ENCODE data around the gene DERA. TPM values are rescaled to one million over a fixed set of nuclear protein-coding genes. Genes with fewer than 3 reads are reported as not detected.

Gene DERA
- total RNA-seq, 1 donor from 2014 or later: 21.4 TPM

DNA sequence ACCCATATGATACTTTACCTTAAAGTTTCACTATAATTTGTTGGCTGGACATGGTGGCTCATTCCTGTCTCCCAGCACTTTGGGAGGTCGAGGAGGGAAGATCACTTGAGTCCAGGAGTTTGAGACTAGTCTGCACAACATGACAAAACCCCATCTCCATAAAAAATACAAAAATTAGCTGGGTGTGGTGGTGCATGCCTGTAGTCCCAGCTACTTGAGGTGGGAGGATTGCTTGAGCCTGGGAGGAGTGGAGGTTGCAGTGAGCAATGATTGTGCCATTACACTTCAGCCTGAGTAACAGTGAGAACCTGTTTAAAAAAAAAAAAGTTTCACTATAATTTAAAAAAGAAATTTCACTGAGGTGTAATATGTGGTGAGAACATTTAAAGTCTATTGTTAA, 21.2 kb downstream of the DERA start:
- DNase-seq (ENCODE audit: extremely low spot score in 2 of 2): no peak
- Histone ChIP-seq H3K27ac (no peak overlapping the region), H3K27me3 (no peaks in the 10 kb centered on the region), H3K4me1 (peaks cover 14% of the 10 kb centered on the region), H3K4me3 (no peak overlapping the region), H3K36me3 (no peaks in the 10 kb centered on the region), H3K9me3 (no peaks in the 10 kb centered on the region)
- TF ChIP-seq POLR2A (IDR thresholded peaks at IDR 0.05) (no peak), POLR2AphosphoS5 (IDR thresholded peaks at IDR 0.05; ENCODE audit: insufficient read depth in 1 of 2, low read depth in 1 of 2) (no peak)
- TF ChIP-seq, protein P1, sequence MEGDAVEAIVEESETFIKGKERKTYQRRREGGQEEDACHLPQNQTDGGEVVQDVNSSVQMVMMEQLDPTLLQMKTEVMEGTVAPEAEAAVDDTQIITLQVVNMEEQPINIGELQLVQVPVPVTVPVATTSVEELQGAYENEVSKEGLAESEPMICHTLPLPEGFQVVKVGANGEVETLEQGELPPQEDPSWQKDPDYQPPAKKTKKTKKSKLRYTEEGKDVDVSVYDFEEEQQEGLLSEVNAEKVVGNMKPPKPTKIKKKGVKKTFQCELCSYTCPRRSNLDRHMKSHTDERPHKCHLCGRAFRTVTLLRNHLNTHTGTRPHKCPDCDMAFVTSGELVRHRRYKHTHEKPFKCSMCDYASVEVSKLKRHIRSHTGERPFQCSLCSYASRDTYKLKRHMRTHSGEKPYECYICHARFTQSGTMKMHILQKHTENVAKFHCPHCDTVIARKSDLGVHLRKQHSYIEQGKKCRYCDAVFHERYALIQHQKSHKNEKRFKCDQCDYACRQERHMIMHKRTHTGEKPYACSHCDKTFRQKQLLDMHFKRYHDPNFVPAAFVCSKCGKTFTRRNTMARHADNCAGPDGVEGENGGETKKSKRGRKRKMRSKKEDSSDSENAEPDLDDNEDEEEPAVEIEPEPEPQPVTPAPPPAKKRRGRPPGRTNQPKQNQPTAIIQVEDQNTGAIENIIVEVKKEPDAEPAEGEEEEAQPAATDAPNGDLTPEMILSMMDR (IDR thresholded peaks at IDR 0.05): no peak
- intact Hi-C loops (cut with DNase I): no loop called here

DNA sequence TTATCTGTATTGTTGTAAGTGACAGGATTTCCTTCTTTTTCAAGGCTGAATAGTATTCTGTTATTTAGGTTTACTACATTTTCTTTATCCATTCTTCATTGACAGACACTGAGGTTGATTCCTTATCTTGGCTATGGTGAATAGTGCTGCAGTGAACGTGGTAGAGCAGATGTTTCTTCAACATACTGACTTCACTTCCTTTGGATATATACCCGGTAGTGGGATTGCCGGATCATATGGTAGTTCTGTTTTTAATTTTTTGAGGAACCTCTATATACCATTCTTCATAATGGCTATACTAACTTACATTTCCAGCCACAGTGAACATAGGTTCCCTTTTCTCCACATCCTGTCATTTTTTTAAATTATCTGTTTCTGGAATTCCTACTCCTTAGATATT, 21.8 kb downstream of the DERA start:
- Histone ChIP-seq H3K9me3 (no peaks in the 10 kb centered on the region), H3K4me3 (no peak overlapping the region), H3K27ac (no peak overlapping the region), H3K36me3 (no peaks in the 10 kb centered on the region), H3K4me1 (peaks cover 9% of the 10 kb centered on the region), H3K27me3 (no peaks in the 10 kb centered on the region)
- DNase-seq (ENCODE audit: extremely low spot score in 2 of 2): no peak
- intact Hi-C loops (cut with DNase I): no loop called here
- TF ChIP-seq POLR2AphosphoS5 (IDR thresholded peaks at IDR 0.05; ENCODE audit: insufficient read depth in 1 of 2, low read depth in 1 of 2) (no peak), POLR2A (IDR thresholded peaks at IDR 0.05) (no peak)
- TF ChIP-seq, protein P1 (IDR thresholded peaks at IDR 0.05): no peak

DNA sequence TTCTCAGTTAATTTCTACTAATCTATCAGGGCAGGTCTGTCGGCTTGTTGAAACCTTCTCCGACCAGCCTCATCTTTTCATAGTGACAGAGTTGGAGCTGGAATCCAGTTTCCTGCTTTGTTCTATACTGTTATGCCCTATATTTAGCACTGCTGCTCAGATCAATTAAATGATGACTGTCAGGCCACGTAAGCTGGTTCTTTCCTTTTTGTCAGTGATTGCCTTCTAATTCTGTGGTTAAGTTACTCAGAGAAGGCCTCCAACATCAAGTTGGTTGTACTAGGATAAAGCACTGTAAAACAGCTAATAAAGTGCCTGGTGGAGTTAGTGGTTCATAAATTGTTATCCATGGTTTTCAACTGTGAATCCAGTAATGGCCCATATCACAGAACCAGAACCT, 22.6 kb downstream of the DERA start:
- Histone ChIP-seq H3K4me3 (no peak overlapping the region), H3K9me3 (no peaks in the 10 kb centered on the region), H3K27ac (no peak overlapping the region), H3K36me3 (no peaks in the 10 kb centered on the region), H3K27me3 (no peaks in the 10 kb centered on the region), H3K4me1 (peaks cover under 1% of the 10 kb centered on the region)
- TF ChIP-seq POLR2AphosphoS5 (IDR thresholded peaks at IDR 0.05; ENCODE audit: insufficient read depth in 1 of 2, low read depth in 1 of 2) (no peak), POLR2A (IDR thresholded peaks at IDR 0.05) (no peak)
- TF ChIP-seq, protein P1 (IDR thresholded peaks at IDR 0.05): no peak
- intact Hi-C loops (cut with DNase I): no loop called here
- no peak for DNase-seq (ENCODE audit: extremely low spot score in 2 of 2)

DNA sequence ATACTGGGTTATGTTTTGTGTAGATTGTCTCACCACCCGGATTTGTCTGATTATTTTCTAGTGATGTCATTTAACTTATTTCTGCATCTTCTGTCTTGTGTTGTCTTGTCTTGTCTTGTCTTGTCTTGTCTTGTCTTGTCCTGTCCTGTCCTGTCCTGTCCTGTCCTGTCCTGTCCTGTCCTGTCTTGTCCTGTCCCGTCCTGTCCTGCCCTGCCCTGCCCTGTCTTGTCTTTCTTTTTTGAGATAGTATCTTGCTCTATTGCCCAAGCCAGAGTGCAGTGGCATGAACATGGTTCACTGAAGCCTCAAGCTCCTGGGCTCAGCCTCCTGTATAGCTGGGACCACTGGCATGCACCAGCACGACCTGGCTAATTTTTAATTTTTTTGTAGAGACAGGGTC, 25.6 kb downstream of the DERA start:
- intact Hi-C loops (cut with DNase I): no loop called here
- H3K4me3 ChIP-seq: no peak overlapping the region
- no peaks in the 10 kb centered on the region for H3K9me3 ChIP-seq
- TF ChIP-seq POLR2AphosphoS5 (IDR thresholded peaks at IDR 0.05; ENCODE audit: insufficient read depth in 1 of 2, low read depth in 1 of 2) (no peak), POLR2A (IDR thresholded peaks at IDR 0.05) (no peak)
- TF ChIP-seq, protein P1 (IDR thresholded peaks at IDR 0.05): no peak
- H3K4me1 ChIP-seq: no peaks in the 10 kb centered on the region
- no peaks in the 10 kb centered on the region for H3K36me3 ChIP-seq
- no peaks in the 10 kb centered on the region for H3K27me3 ChIP-seq
- no peak for DNase-seq (ENCODE audit: extremely low spot score in 2 of 2)
- no peak overlapping the region for H3K27ac ChIP-seq

DNA sequence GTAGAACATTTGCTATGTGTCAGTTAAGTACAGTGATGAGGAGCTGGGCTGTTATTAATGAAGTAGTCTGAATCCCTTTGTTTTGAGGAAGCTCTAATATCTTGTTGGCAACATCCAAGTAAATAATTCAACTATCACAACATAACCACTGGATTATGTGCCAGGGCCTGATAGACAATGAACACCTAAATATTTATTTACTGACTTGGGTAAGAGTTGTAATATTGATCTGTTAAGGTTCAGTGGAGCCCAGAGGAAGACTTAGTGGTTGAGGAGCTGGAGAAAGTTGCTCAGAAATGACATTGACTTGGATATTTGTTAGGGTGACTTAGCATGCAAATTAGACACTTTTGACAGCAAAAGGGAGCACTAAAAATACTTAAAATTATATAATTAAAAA, 26.8 kb downstream of the DERA start:
- no peak overlapping the region for H3K27ac ChIP-seq
- TF ChIP-seq, protein P1 (IDR thresholded peaks at IDR 0.05): no peak
- TF ChIP-seq POLR2A (IDR thresholded peaks at IDR 0.05) (no peak), POLR2AphosphoS5 (IDR thresholded peaks at IDR 0.05; ENCODE audit: insufficient read depth in 1 of 2, low read depth in 1 of 2) (no peak)
- H3K4me3 ChIP-seq: no peak overlapping the region
- no peak for DNase-seq (ENCODE audit: extremely low spot score in 2 of 2)
- H3K27me3 ChIP-seq: no peaks in the 10 kb centered on the region
- no peaks in the 10 kb centered on the region for H3K36me3 ChIP-seq
- intact Hi-C loops (cut with DNase I): no loop called here
- no peaks in the 10 kb centered on the region for H3K9me3 ChIP-seq
- H3K4me1 ChIP-seq: no peaks in the 10 kb centered on the region

All from vagina (tissue), 2 donors.